ENCODE data around the gene GAREM1.
A peak's percentile ranks its signal among the peaks of the same experiment; 100 is the strongest.

GAREM1 gene

DNA sequence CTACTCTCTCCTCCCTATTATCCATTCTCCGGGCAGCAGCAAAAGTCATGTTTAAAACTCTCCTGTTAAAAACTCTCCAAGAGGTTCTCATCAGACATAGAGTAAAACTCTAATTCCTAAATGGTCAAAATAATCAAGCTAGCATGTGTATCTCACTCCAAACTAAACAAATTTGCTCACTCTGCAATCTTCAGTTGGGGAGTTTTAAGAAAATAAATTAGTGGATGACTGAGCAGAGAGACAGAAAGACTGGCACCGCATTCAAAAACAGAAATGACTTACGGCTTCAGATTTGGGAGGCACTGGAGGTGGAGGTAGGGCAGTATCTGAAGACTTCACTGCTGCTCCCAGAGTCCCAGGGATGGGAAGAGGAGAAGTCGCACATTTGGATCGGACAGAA lies 183.9 kb downstream of the GAREM1 start:
- Histone ChIP-seq H3K27me3 (no peaks in the 10 kb centered on the region), H3K27ac (peak overlapping the region; percentile 88 to 89), H3K9me3 (no peaks in the 10 kb centered on the region), H3K4me1 (peaks cover 0 to 62% (median 36%) of the 10 kb centered on the region in 4 donors), H3K36me3 (peaks cover 0 to 10% (median 0%) of the 10 kb centered on the region in 3 donors), H3K4me3 (peak overlapping the region; percentile 43 to 45)
- TF ChIP-seq, protein P1, sequence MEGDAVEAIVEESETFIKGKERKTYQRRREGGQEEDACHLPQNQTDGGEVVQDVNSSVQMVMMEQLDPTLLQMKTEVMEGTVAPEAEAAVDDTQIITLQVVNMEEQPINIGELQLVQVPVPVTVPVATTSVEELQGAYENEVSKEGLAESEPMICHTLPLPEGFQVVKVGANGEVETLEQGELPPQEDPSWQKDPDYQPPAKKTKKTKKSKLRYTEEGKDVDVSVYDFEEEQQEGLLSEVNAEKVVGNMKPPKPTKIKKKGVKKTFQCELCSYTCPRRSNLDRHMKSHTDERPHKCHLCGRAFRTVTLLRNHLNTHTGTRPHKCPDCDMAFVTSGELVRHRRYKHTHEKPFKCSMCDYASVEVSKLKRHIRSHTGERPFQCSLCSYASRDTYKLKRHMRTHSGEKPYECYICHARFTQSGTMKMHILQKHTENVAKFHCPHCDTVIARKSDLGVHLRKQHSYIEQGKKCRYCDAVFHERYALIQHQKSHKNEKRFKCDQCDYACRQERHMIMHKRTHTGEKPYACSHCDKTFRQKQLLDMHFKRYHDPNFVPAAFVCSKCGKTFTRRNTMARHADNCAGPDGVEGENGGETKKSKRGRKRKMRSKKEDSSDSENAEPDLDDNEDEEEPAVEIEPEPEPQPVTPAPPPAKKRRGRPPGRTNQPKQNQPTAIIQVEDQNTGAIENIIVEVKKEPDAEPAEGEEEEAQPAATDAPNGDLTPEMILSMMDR (IDR thresholded peaks at IDR 0.05) = no peak
- DNase-seq = no peak
- intact Hi-C loops (cut with DNase I; ENCODE audit: low total_unique reads) = no loop called here

DNA sequence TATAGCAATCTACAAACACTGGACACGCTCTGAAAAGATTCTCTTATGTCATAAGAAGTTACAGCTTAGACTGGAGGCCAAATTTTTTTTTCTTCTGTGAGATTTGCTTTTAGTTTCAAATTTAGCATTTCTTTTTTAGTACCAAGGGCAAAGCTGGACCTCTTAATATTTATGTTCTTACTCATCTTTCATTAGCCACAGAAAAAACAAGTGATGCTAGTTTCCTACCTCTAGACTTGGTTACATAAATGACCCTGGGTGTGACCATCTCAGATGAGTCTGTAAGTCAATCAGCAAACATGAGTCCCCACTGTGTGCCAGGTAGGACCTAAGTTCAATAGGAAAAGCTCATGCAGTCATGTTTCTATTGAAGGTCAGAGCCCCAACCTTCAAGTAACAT lies 186.4 kb downstream of the GAREM1 start:
- Histone ChIP-seq H3K27ac (peak overlapping the region; percentile 88 to 89), H3K4me1 (peaks cover 0 to 86% (median 52%) of the 10 kb centered on the region in 4 donors), H3K27me3 (no peaks in the 10 kb centered on the region), H3K9me3 (no peaks in the 10 kb centered on the region), H3K4me3 (no peak overlapping the region), H3K36me3 (peaks cover 0 to 10% (median 0%) of the 10 kb centered on the region in 3 donors)
- TF ChIP-seq, protein P1 (IDR thresholded peaks at IDR 0.05) = no peak
- no peak for DNase-seq
- intact Hi-C loops (cut with DNase I; ENCODE audit: low total_unique reads) = no loop called here

DNA sequence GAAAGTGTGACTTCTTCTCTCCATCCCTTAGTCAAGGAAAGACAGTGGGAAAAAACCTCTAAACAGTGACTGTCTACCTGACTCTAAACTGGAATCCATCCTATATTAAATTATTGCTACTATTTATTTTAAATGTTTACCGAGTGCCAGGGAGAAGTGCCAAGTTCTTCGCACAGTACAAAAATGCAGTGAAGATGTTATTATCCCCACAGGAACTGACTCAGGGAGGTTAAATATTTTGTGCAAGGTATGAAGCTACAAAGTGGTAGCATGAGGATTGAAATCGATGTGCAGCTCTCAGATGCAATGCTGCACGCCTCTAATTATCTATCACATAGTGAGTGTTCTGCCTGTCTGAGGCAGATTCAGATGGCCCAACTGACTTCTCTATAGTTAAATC lies 189.8 kb downstream of the GAREM1 start:
- no peak overlapping the region for H3K4me3 ChIP-seq
- no peaks in the 10 kb centered on the region for H3K27me3 ChIP-seq
- peaks cover 0 to 96% (median 66%) of the 10 kb centered on the region in 4 donors for H3K4me1 ChIP-seq
- intact Hi-C loops (cut with DNase I; ENCODE audit: low total_unique reads) = no loop called here
- H3K27ac ChIP-seq = peak overlapping the region; percentile 62 to 67
- H3K9me3 ChIP-seq = no peaks in the 10 kb centered on the region
- no peak for DNase-seq
- TF ChIP-seq, protein P1 (IDR thresholded peaks at IDR 0.05) = no peak
- H3K36me3 ChIP-seq = no peaks in the 10 kb centered on the region

DNA sequence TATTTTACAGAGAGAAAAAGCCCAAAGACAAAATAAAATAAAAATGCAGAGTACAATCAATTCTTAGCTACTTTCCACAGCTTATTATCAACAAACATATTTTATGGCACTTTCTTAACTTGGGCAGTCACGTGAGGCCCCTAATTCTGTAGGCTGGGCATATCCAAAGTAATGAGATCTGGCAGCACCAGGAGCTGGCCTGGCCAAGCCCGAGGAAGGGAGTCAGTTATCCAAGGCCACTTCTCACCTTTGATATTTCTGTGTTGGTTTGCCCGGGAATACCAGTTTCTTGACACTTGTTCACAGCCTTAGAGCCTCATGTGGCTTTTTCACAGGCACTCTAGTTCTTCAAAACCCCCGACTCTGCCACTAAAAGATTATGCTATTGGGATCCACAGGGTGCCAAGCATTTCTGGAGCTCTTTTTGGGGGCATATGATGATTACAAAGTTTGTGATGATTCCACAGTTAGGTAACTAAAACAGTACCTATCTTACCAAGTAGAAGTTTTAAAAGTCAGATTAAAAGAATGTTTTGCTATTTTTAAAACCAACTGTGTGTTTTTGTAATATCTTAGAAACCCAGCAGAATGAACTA lies 190.4 kb downstream of the GAREM1 start:
- intact Hi-C loops (cut with DNase I; ENCODE audit: low total_unique reads) = no loop called here
- Histone ChIP-seq H3K27ac (peak overlapping the region; percentile 62 to 67), H3K9me3 (no peaks in the 10 kb centered on the region), H3K4me1 (peaks cover 0 to 95% (median 62%) of the 10 kb centered on the region in 4 donors), H3K36me3 (no peaks in the 10 kb centered on the region), H3K4me3 (no peak overlapping the region), H3K27me3 (no peaks in the 10 kb centered on the region)
- TF ChIP-seq, protein P1 (IDR thresholded peaks at IDR 0.05) = no peak
- no peak for DNase-seq

DNA sequence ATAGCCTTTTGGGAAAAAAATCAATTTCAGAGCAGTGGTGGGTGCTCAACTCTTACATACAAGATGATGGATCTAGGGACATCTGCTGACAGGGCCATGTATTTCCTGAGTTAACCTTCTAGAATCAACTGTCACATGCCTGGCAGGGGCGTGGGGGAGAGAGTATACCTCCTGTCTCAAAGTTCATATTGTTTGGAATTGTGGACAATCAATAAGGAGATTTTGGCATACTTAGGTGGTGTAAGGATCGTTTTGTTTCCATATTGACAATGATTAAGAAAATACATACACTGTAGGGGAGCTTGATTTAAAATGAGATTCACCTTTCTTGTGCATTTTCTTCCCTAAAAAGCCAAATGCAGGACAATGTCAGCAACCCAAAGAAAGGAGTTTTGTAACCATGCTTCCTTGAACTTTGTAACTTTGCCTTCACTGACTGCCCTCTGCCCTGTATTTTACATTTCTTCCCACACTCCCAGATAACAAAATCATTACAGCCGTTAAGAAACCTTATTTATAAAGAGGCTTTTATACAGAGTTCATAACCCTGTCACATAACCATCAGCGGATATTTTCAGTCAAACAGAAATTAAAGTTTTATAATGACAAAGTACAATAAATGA lies 192.4 kb downstream of the GAREM1 start:
- no peaks in the 10 kb centered on the region for H3K27me3 ChIP-seq
- TF ChIP-seq, protein P1 (IDR thresholded peaks at IDR 0.05) = no peak
- no peaks in the 10 kb centered on the region for H3K36me3 ChIP-seq
- no peaks in the 10 kb centered on the region for H3K9me3 ChIP-seq
- H3K4me3 ChIP-seq = no peak overlapping the region
- peak overlapping the region; percentile 67 to 72 for H3K27ac ChIP-seq
- no peak for DNase-seq
- intact Hi-C loops (cut with DNase I; ENCODE audit: low total_unique reads) = loop anchor here (10.0 kb wide), 1 partner anchor 113 kb away; no protein-coding TSS in a partner anchor
- peaks cover 0 to 77% (median 46%) of the 10 kb centered on the region in 4 donors for H3K4me1 ChIP-seq

Measured in tibial artery (tissue), 4 donors.